ENCODE measurements around the gene XYLT1.

DNA sequence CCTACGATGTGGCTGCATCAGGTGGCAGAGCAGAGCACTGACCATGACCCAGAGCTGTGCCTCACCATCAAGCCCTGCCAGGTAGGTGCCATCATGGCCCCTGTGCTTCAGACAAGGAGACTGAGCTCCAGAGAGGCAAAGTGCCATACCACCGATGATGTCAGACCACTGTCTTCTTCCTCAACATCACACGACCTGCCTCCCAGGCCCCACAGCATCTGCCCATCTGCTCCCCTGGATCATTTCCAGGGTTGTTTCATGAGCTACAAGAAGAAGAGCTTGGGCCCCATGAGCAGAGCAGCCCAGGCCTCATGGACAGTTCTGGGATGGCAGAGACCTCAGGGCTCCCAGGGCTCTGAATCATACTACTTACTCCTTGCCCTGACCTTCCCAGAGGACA, 9.9 kb downstream of the XYLT1 start:
- TF ChIP-seq, protein P1, sequence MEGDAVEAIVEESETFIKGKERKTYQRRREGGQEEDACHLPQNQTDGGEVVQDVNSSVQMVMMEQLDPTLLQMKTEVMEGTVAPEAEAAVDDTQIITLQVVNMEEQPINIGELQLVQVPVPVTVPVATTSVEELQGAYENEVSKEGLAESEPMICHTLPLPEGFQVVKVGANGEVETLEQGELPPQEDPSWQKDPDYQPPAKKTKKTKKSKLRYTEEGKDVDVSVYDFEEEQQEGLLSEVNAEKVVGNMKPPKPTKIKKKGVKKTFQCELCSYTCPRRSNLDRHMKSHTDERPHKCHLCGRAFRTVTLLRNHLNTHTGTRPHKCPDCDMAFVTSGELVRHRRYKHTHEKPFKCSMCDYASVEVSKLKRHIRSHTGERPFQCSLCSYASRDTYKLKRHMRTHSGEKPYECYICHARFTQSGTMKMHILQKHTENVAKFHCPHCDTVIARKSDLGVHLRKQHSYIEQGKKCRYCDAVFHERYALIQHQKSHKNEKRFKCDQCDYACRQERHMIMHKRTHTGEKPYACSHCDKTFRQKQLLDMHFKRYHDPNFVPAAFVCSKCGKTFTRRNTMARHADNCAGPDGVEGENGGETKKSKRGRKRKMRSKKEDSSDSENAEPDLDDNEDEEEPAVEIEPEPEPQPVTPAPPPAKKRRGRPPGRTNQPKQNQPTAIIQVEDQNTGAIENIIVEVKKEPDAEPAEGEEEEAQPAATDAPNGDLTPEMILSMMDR (IDR thresholded peaks at IDR 0.05; ENCODE audit: poor library complexity, severe bottlenecking): no peak
- TF ChIP-seq, protein P2, sequence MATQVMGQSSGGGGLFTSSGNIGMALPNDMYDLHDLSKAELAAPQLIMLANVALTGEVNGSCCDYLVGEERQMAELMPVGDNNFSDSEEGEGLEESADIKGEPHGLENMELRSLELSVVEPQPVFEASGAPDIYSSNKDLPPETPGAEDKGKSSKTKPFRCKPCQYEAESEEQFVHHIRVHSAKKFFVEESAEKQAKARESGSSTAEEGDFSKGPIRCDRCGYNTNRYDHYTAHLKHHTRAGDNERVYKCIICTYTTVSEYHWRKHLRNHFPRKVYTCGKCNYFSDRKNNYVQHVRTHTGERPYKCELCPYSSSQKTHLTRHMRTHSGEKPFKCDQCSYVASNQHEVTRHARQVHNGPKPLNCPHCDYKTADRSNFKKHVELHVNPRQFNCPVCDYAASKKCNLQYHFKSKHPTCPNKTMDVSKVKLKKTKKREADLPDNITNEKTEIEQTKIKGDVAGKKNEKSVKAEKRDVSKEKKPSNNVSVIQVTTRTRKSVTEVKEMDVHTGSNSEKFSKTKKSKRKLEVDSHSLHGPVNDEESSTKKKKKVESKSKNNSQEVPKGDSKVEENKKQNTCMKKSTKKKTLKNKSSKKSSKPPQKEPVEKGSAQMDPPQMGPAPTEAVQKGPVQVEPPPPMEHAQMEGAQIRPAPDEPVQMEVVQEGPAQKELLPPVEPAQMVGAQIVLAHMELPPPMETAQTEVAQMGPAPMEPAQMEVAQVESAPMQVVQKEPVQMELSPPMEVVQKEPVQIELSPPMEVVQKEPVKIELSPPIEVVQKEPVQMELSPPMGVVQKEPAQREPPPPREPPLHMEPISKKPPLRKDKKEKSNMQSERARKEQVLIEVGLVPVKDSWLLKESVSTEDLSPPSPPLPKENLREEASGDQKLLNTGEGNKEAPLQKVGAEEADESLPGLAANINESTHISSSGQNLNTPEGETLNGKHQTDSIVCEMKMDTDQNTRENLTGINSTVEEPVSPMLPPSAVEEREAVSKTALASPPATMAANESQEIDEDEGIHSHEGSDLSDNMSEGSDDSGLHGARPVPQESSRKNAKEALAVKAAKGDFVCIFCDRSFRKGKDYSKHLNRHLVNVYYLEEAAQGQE (IDR thresholded peaks at IDR 0.05; ENCODE audit: borderline replicate concordance): no peak
